ENCODE results near the gene NUDC.
"Not testable (repeated sequence)": the region's sequence is repeated elsewhere in the genome, so short reads cannot be mapped to it uniquely, and the experiment has no call there.

The NUDC gene

GRCh38 chr1:26911399-26912146 is 10.0 kb upstream of the NUDC start:
- DNase-seq = no peak

- DNase-seq = no peak
Measured at GRCh38 chr1:26912147-26912490, 9.4 kb upstream of the NUDC start.

GRCh38 chr1:26913389-26913753 is 8.2 kb upstream of the NUDC start:
- no peak for DNase-seq

GRCh38 chr1:26913754-26914619 is 7.6 kb upstream of the NUDC start, which contains the start of gene NR0B2:
Gene NR0B2, minus strand, starts transcription at chr1:26913975. Its CDS starts 35 bp downstream, at chr1:26913940.
- peak; percentile 99 for DNase-seq

- DNase-seq = no peak
Measured at GRCh38 chr1:26915204-26915842, 6.2 kb upstream of the NUDC start.

GRCh38 chr1:26921126-26921539 is 410 bp upstream of the NUDC start:
- DNase-seq = no peak

- DNase-seq = no peak
Measured at GRCh38 chr1:26922431-26922729, 837 bp downstream of the NUDC start.

- DNase-seq = no peak
Measured at GRCh38 chr1:26922901-26923300, 1.4 kb downstream of the NUDC start.

- DNase-seq = no peak
Measured at GRCh38 chr1:26923711-26924110, 2.2 kb downstream of the NUDC start.

GRCh38 chr1:26932531-26932930 is 11.0 kb downstream of the NUDC start:
- DNase-seq = no peak

GRCh38 chr1:26936823-26937222 is 15.3 kb downstream of the NUDC start:
- no peak for DNase-seq

- DNase-seq = no peak
Measured at GRCh38 chr1:26938004-26938658, 16.6 kb downstream of the NUDC start.

- no peak for DNase-seq
Measured at GRCh38 chr1:26938659-26939025, 17.1 kb downstream of the NUDC start.

- DNase-seq = no peak
Measured at GRCh38 chr1:26941311-26941710, 19.8 kb downstream of the NUDC start.

- no peak for DNase-seq
Measured at GRCh38 chr1:26942656-26943055, 21.1 kb downstream of the NUDC start.

GRCh38 chr1:26945138-26945537 is 23.6 kb downstream of the NUDC start:
- no peak for DNase-seq

- DNase-seq = no peak
Measured at GRCh38 chr1:26945728-26946127, 24.2 kb downstream of the NUDC start.

GRCh38 chr1:26946270-26946669 is 24.7 kb downstream of the NUDC start:
- DNase-seq = no peak

GRCh38 chr1:26948725-26949057 is 27.1 kb downstream of the NUDC start:
- not testable (repeated sequence) for DNase-seq

- no peak for DNase-seq
Measured at GRCh38 chr1:26949266-26949925, 27.9 kb downstream of the NUDC start.

GRCh38 chr1:26949926-26950319 is 28.4 kb downstream of the NUDC start:
- DNase-seq = no peak

GRCh38 chr1:26950602-26951001 is 29.1 kb downstream of the NUDC start:
- DNase-seq = no peak

GRCh38 chr1:26951216-26951615 is 29.7 kb downstream of the NUDC start:
- no peak for DNase-seq
